ENCODE measurements around the gene TTC39A.

The TTC39A gene

DNA sequence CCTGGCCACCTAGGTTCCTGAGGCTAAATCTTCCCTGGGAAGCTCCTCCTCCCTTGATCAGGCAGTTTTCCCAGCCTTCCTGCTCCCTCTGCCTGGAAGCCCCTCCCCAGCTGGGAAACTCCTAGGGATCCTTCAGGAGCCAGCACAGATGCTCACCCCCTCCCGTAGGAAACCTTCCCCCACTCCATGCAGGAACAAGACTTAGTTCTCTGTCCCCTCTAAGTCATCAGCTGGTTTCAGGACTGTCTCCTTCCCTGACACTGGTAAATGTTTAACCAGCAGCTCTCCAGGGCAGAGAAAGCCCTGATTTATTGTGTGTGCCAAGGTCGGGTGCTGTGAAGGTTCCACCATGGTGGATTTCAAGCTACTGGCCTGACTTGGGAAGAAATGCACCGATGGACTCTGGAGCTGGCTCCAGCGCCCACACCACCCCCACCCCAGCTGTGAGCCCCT is 25.0 kb downstream of the TTC39A start:
- H3K79me2 ChIP-seq (ENCODE audit: insufficient read depth, low read length): no peaks in the 10 kb centered on the region
- no peak overlapping the region for H3K4me3 ChIP-seq (ENCODE audit: insufficient read depth, low read length, poor library complexity, severe bottlenecking)
- H3K4me2 ChIP-seq (ENCODE audit: low read depth, low read length, poor library complexity, severe bottlenecking): no peak overlapping the region
- H3K36me3 ChIP-seq (ENCODE audit: low read length): no peaks in the 10 kb centered on the region
- H3K27ac ChIP-seq (ENCODE audit: low read depth, low read length): no peak overlapping the region
- no peak overlapping the region for H3K9ac ChIP-seq (ENCODE audit: low read length)
- no peak overlapping the region for H2AFZ ChIP-seq (ENCODE audit: low read depth, low read length, severe bottlenecking)
- H3K9me2 ChIP-seq (replicated peaks; ENCODE audit: insufficient read depth, low read length): no peaks in the 10 kb centered on the region
- H3F3A ChIP-seq (ENCODE audit: insufficient read depth): no peaks in the 10 kb centered on the region
- TF ChIP-seq, protein P1, sequence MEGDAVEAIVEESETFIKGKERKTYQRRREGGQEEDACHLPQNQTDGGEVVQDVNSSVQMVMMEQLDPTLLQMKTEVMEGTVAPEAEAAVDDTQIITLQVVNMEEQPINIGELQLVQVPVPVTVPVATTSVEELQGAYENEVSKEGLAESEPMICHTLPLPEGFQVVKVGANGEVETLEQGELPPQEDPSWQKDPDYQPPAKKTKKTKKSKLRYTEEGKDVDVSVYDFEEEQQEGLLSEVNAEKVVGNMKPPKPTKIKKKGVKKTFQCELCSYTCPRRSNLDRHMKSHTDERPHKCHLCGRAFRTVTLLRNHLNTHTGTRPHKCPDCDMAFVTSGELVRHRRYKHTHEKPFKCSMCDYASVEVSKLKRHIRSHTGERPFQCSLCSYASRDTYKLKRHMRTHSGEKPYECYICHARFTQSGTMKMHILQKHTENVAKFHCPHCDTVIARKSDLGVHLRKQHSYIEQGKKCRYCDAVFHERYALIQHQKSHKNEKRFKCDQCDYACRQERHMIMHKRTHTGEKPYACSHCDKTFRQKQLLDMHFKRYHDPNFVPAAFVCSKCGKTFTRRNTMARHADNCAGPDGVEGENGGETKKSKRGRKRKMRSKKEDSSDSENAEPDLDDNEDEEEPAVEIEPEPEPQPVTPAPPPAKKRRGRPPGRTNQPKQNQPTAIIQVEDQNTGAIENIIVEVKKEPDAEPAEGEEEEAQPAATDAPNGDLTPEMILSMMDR (IDR thresholded peaks at IDR 0.05; ENCODE audit: insufficient read depth, low read length, poor library complexity, severe bottlenecking): no peak
- no peak for TF ChIP-seq EZH2phosphoT487 (conservative IDR thresholded peaks at IDR 0.05; ENCODE audit: low read length)
- H3K9me3 ChIP-seq (ENCODE audit: insufficient read depth, low read length): no peaks in the 10 kb centered on the region
- H3K27me3 ChIP-seq (ENCODE audit: low read length): no peaks in the 10 kb centered on the region
- H4K20me1 ChIP-seq (ENCODE audit: low read depth, low read length): no peaks in the 10 kb centered on the region

DNA sequence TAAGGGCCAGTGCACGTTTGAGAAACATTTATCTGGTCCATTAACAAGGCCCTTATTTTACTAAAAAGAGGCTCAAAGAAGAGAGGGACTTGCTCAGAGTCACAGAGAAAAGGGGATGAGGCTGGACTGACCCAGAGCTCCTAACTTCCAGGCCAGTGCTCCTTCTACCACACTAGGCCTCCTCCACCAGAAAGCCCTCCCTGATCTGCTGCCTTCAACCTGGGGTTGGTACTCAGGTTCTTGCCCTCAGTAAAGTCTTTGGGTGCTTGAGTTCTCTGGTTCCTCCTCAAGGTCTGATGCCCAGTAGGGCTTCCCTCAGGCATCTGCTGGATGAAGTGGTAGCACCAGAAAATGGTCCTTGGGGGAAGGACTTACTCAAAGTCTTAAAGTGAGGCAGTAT is 26.0 kb downstream of the TTC39A start:
- Histone ChIP-seq H3K9ac (ENCODE audit: low read length) (no peak overlapping the region), H2AFZ (ENCODE audit: low read depth, low read length, severe bottlenecking) (no peak overlapping the region), H3K79me2 (ENCODE audit: insufficient read depth, low read length) (no peaks in the 10 kb centered on the region), H3K36me3 (ENCODE audit: low read length) (no peaks in the 10 kb centered on the region), H3K9me2 (replicated peaks; ENCODE audit: insufficient read depth, low read length) (no peaks in the 10 kb centered on the region), H4K20me1 (ENCODE audit: low read depth, low read length) (no peaks in the 10 kb centered on the region), H3K27ac (ENCODE audit: low read depth, low read length) (no peak overlapping the region), H3K4me3 (ENCODE audit: insufficient read depth, low read length, poor library complexity, severe bottlenecking) (no peak overlapping the region), H3K9me3 (ENCODE audit: insufficient read depth, low read length) (no peaks in the 10 kb centered on the region), H3K4me2 (ENCODE audit: low read depth, low read length, poor library complexity, severe bottlenecking) (no peak overlapping the region), H3K27me3 (ENCODE audit: low read length) (no peaks in the 10 kb centered on the region), H3F3A (ENCODE audit: insufficient read depth) (no peaks in the 10 kb centered on the region)
- no peak for TF ChIP-seq EZH2phosphoT487 (conservative IDR thresholded peaks at IDR 0.05; ENCODE audit: low read length)
- TF ChIP-seq, protein P1 (IDR thresholded peaks at IDR 0.05; ENCODE audit: insufficient read depth, low read length, poor library complexity, severe bottlenecking): no peak

DNA sequence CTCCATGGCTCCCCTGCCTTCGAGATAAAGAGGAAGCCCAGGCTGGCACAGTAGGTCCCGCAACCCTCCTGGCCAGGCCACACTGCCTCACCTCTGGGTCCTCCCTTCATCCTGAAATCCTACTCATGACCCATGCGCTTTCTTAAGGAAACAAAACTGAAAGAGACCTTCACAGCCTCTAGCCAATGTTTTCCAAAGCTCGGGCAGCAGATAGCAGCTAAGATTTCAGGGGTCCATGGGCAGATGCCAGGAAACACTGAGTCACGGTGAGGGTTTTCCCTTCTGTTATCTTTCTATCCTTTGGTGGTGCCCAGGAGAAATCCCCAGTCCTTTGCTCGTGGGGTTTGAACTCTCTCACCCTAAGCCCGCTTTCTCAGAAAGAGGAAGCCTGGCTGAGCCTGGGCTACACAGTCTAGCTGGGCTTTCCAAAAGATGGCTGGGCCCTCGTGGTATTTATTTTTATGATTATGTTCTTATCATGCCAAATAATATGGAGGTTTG is 26.6 kb downstream of the TTC39A start:
- H3F3A ChIP-seq (ENCODE audit: insufficient read depth): no peaks in the 10 kb centered on the region
- TF ChIP-seq, protein P1 (IDR thresholded peaks at IDR 0.05; ENCODE audit: insufficient read depth, low read length, poor library complexity, severe bottlenecking): no peak
- TF ChIP-seq EZH2phosphoT487 (conservative IDR thresholded peaks at IDR 0.05; ENCODE audit: low read length): no peak
- H3K9me2 ChIP-seq (replicated peaks; ENCODE audit: insufficient read depth, low read length): no peaks in the 10 kb centered on the region
- H3K36me3 ChIP-seq (ENCODE audit: low read length): no peaks in the 10 kb centered on the region
- H3K27ac ChIP-seq (ENCODE audit: low read depth, low read length): no peak overlapping the region
- H2AFZ ChIP-seq (ENCODE audit: low read depth, low read length, severe bottlenecking): no peak overlapping the region
- H3K79me2 ChIP-seq (ENCODE audit: insufficient read depth, low read length): no peaks in the 10 kb centered on the region
- H3K9ac ChIP-seq (ENCODE audit: low read length): no peak overlapping the region
- H4K20me1 ChIP-seq (ENCODE audit: low read depth, low read length): no peaks in the 10 kb centered on the region
- no peak overlapping the region for H3K4me3 ChIP-seq (ENCODE audit: insufficient read depth, low read length, poor library complexity, severe bottlenecking)
- no peaks in the 10 kb centered on the region for H3K27me3 ChIP-seq (ENCODE audit: low read length)
- no peaks in the 10 kb centered on the region for H3K9me3 ChIP-seq (ENCODE audit: insufficient read depth, low read length)
- no peak overlapping the region for H3K4me2 ChIP-seq (ENCODE audit: low read depth, low read length, poor library complexity, severe bottlenecking)
